Gastroesophageal sphincter (tissue), 4 donors: ENCODE measurements around the gene DVL2. TPM values are rescaled to one million over a fixed set of nuclear protein-coding genes. Genes with fewer than 3 reads are reported as not detected.
A peak's percentile ranks its signal among the peaks of the same experiment; 100 is the strongest.

ENCODE experiments used
- ATAC-seq: fragments of 150-250 bp; one replicate; pipeline ENCODE4 v1.9.1; 2016; ENCODE audit warnings: mild to moderate bottlenecking, moderate library complexity
- H3K27ac ChIP-seq, 4 donors: fragments of 200-600 bp; sonication (generic) in 3 of 4; 1 replicate in 3 of 4; 2 replicates in 1 of 4; pipeline ENCODE4 v1.5.1; 2016 to 2019
- H3K27me3 ChIP-seq: fragments of 200-600 bp; sonication (generic); one replicate; pipeline ENCODE4 v1.5.1; 2019
- H3K36me3 ChIP-seq, 2 donors: fragments of 200-600 bp; sonication (generic); one replicate each; pipeline ENCODE4 v1.5.1; 2019; ENCODE audit warnings: control low read depth in 1 of 2
- H3K4me1 ChIP-seq, 3 donors: fragments of 200-600 bp; sonication (generic); 1 replicate in 2 of 3; 2 replicates in 1 of 3; pipeline ENCODE4 v1.5.1; 2016 to 2019; ENCODE audit warnings: control low read depth in 2 of 3
- H3K4me3 ChIP-seq, 2 donors: fragments of 200-600 bp; sonication (generic); one replicate each; pipeline ENCODE4 v1.5.1; 2019; ENCODE audit warnings: mild to moderate bottlenecking in 1 of 2, moderate library complexity in 1 of 2
- H3K9me3 ChIP-seq, 3 donors: fragments of 200-600 bp; sonication (generic); one replicate each; pipeline ENCODE4 v1.5.1; 2017 to 2019; ENCODE audit warnings: control low read depth in 2 of 3
- CTCF ChIP-seq, 4 experiments: fragments of 200-600 bp in 2 of 4; fragments of 450-650 bp in 2 of 4; sonication (generic) in 1 of 4; IDR thresholded peaks; one replicate each; pipeline ENCODE4 v1.5.1; 2017 to 2019; ENCODE audit warnings: antibody characterized with exemption in 4 of 4, mild to moderate bottlenecking in 2 of 4, moderate library complexity in 2 of 4
- EP300 ChIP-seq: sonication (generic); formaldehyde crosslinking; IDR thresholded peaks from one replicate; pipeline ENCODE4 v1.6.1; 2017; ENCODE audit warnings: antibody characterized with exemption, mild to moderate bottlenecking
- POLR2A ChIP-seq, 2 donors: fragments of 450-650 bp; IDR thresholded peaks; one replicate each; pipeline ENCODE4 v1.6.1; 2017; ENCODE audit warnings: antibody characterized with exemption in 2 of 2, mild to moderate bottlenecking in 2 of 2, moderate library complexity in 1 of 2
- POLR2AphosphoS5 ChIP-seq: sonication (generic); formaldehyde crosslinking; IDR thresholded peaks from one replicate; pipeline ENCODE4 v1.6.1; 2017; ENCODE audit warnings: antibody characterized with exemption
- WGBS, 2 donors: methylation state at CpG; one replicate each; pipeline ENCODE4 v1.1.5; 2018; ENCODE audit warnings: low coverage in 1 of 2; 5-methylcytosine and 5-hydroxymethylcytosine counted together
- total RNA-seq, 4 donors: library from RNA; depleted of rRNA; stranded (reverse); fragments of >200 nt; gene quantifications; one replicate each; pipeline ENCODE4 v1.1.0, GENCODE V29; 2016

The DVL2 gene
- total RNA-seq, 4 donors from 2014 or later, result 33.0 to 53.9 (median 45.0) TPM

GRCh38 chr17:7221278-7222092 is 12.8 kb downstream of the DVL2 start:
- H3K4me1 ChIP-seq, result peaks cover 2 to 58% (median 20%) of the 10 kb centered on the region in 3 donors
- ATAC-seq, result no peak
- TF ChIP-seq POLR2A (IDR thresholded peaks at IDR 0.05), result no peak
- TF ChIP-seq EP300, result no peak
- no peak for TF ChIP-seq CTCF (IDR thresholded peaks at IDR 0.05)
- TF ChIP-seq POLR2AphosphoS5, result no peak

GRCh38 chr17:7220593-7221277 is 13.6 kb downstream of the DVL2 start:
- WGBS, 2 donors, result 7% methylated on average over 3 of the region's 11 CpGs; no CpG with 5 or more reads in 1 of the 2 donors

More at GRCh38 chr17:7221278-7222092, 12.8 kb downstream of the DVL2 start:
- Histone ChIP-seq H3K4me3 (no peak overlapping the region), H3K36me3 (peaks cover 0 to 56% of the 10 kb centered on the region in 2 donors), H3K9me3 (no peaks in the 10 kb centered on the region), H3K27me3 (no peaks in the 10 kb centered on the region), H3K27ac (peak overlapping the region in 3 of 4 donors; percentile 88 to 98 (median 97))
- whole genome bisulfite sequencing, 2 donors, result 71 to 78% methylated on average over 5 of the region's 10 CpGs

GRCh38 chr17:7219812-7220592 is 14.3 kb downstream of the DVL2 start, which contains the start of the genes ACADVL and DLG4:
Gene ACADVL (plus strand): TSS chr17:7219938. CDS start chr17:7219985, 47 bp downstream.
Gene DLG4 (minus strand): TSS chr17:7219836.
- Histone ChIP-seq H3K27ac (peak within 1 kb of the TSS; percentile 86 to 98 (median 92)), H3K4me1 (peaks cover 6 to 73% (median 34%) of the 10 kb centered on the region in 3 donors), H3K9me3 (no peaks in the 10 kb centered on the region), H3K27me3 (no peaks in the 10 kb centered on the region), H3K4me3 (peak within 1 kb of the TSS; percentile 62 to 81), H3K36me3 (peaks cover 0 to 41% of the 10 kb centered on the region in 2 donors)
- ATAC-seq, result peak; percentile 89
- TF ChIP-seq POLR2AphosphoS5 (peak; percentile 75), EP300 (no peak), POLR2A (IDR thresholded peaks at IDR 0.05) (peak; percentile 57 to 75), CTCF (IDR thresholded peaks at IDR 0.05) (peak in 1 of 4 experiments; percentile 5)
- 0% methylated on average over 1 of the region's 63 CpGs; no CpG with 5 or more reads in 1 of the 2 donors for WGBS, 2 donors

More at GRCh38 chr17:7220593-7221277, 13.6 kb downstream of the DVL2 start:
- ATAC-seq, result no peak
- TF ChIP-seq EP300 (no peak), POLR2A (IDR thresholded peaks at IDR 0.05) (no peak), POLR2AphosphoS5 (no peak), CTCF (IDR thresholded peaks at IDR 0.05) (peak in 3 of 4 experiments; percentile 15 to 54 (median 33))
- Histone ChIP-seq H3K27ac (peak overlapping the region; percentile 86 to 98 (median 92)), H3K4me3 (peak overlapping the region; percentile 62 to 81), H3K4me1 (peaks cover 2 to 65% (median 28%) of the 10 kb centered on the region in 3 donors), H3K36me3 (peaks cover 0 to 48% of the 10 kb centered on the region in 2 donors), H3K27me3 (no peaks in the 10 kb centered on the region), H3K9me3 (no peaks in the 10 kb centered on the region)

GRCh38 chr17:7219229-7219811 is 15.0 kb downstream of the DVL2 start:
- Histone ChIP-seq H3K4me3 (peak overlapping the region; percentile 62 to 81), H3K27me3 (no peaks in the 10 kb centered on the region), H3K9me3 (no peaks in the 10 kb centered on the region), H3K27ac (peak overlapping the region; percentile 86 to 98 (median 92)), H3K4me1 (peaks cover 6 to 73% (median 34%) of the 10 kb centered on the region in 3 donors), H3K36me3 (peaks cover 0 to 34% of the 10 kb centered on the region in 2 donors)
- ATAC-seq, result no peak
- WGBS, 2 donors, result 38 to 59% methylated on average over 2 to 4 of the region's 12 CpGs
- TF ChIP-seq CTCF (IDR thresholded peaks at IDR 0.05) (no peak), EP300 (no peak), POLR2A (IDR thresholded peaks at IDR 0.05) (no peak), POLR2AphosphoS5 (no peak)
